DLD1 (cell line): ENCODE measurements around the gene NUP210L.
"Not testable (repeated sequence)": the region's sequence is repeated elsewhere in the genome, so short reads cannot be mapped to it uniquely, and the experiment has no call there.

Experiments
- in situ Hi-C: cut with HindIII; loops from 2 replicates; pipeline ENCODE4 v1.10.0; 2017; ENCODE audit warnings: low sequenced_read_pairs

Gene NUP210L

GRCh38 chr1:154170547-154171222 is 15.8 kb upstream of the NUP210L start:
- in situ Hi-C loops: no loop called here

GRCh38 chr1:154167461-154167860 is 12.6 kb upstream of the NUP210L start:
- in situ Hi-C loops: no loop called here

- in situ Hi-C loops: no loop called here
Measured at GRCh38 chr1:154166207-154166606, 11.3 kb upstream of the NUP210L start.

- in situ Hi-C loops: no loop called here
Measured at GRCh38 chr1:154159554-154159953, 4.7 kb upstream of the NUP210L start.

GRCh38 chr1:154158307-154159125 is 3.6 kb upstream of the NUP210L start:
- in situ Hi-C loops: no loop called here

GRCh38 chr1:154157520-154158306 is 2.8 kb upstream of the NUP210L start:
- in situ Hi-C loops: no loop called here

GRCh38 chr1:154155251-154155650 is 378 bp upstream of the NUP210L start:
- in situ Hi-C loops: no loop called here

GRCh38 chr1:154154053-154154452 is 820 bp downstream of the NUP210L start:
- in situ Hi-C loops: no loop called here

- in situ Hi-C loops: no loop called here
Measured at GRCh38 chr1:154151311-154151710, 3.6 kb downstream of the NUP210L start.

- in situ Hi-C loops: no loop called here
Measured at GRCh38 chr1:154148807-154149206, 6.1 kb downstream of the NUP210L start.

GRCh38 chr1:154147505-154147904 is 7.4 kb downstream of the NUP210L start:
- in situ Hi-C loops: not testable (repeated sequence)

GRCh38 chr1:154145986-154146385 is 8.9 kb downstream of the NUP210L start:
- in situ Hi-C loops: no loop called here

GRCh38 chr1:154142358-154142757 is 12.5 kb downstream of the NUP210L start:
- in situ Hi-C loops: no loop called here

- in situ Hi-C loops: no loop called here
Measured at GRCh38 chr1:154141240-154141639, 13.6 kb downstream of the NUP210L start.

- in situ Hi-C loops: no loop called here
Measured at GRCh38 chr1:154137888-154138287, 17.0 kb downstream of the NUP210L start.

- in situ Hi-C loops: no loop called here
Measured at GRCh38 chr1:154133256-154133655, 21.6 kb downstream of the NUP210L start.

- in situ Hi-C loops: no loop called here
Measured at GRCh38 chr1:154129391-154129970, 25.4 kb downstream of the NUP210L start.

GRCh38 chr1:154123205-154123604 is 31.7 kb downstream of the NUP210L start:
- in situ Hi-C loops: not testable (repeated sequence)

GRCh38 chr1:154117642-154118041 is 37.2 kb downstream of the NUP210L start:
- in situ Hi-C loops: no loop called here

GRCh38 chr1:154115180-154115579 is 39.7 kb downstream of the NUP210L start:
- in situ Hi-C loops: no loop called here

GRCh38 chr1:154104433-154105082 is 50.3 kb downstream of the NUP210L start:
- in situ Hi-C loops: no loop called here
